OCI-LY3 (cell line): ENCODE data around the gene ARHGAP5.

Source experiments
- H2AFZ ChIP-seq: fragments of 200-600, 300-600 bp; shearing (Covaris generic); 2 replicates; pipeline ENCODE4 v1.6.0; 2014; ENCODE audit warnings: antibody characterized with exemption, low read depth, low read length
- H3K27ac ChIP-seq: fragments of 200-600, 300-600 bp; sonication (generic); 2 replicates; pipeline ENCODE4 v1.5.1; 2014; ENCODE audit warnings: mild to moderate bottlenecking, low read length, moderate library complexity, mixed read lengths
- H3K27me3 ChIP-seq: fragments of 200-600, 300-600 bp; sonication (generic); 2 replicates; pipeline ENCODE4 v1.6.1; 2014; ENCODE audit warnings: low read depth, low read length, mixed read lengths
- H3K36me3 ChIP-seq: fragments of 200-600, 300-600 bp; sonication (generic); replicated peaks from 2 replicates; pipeline ENCODE3; 2014; ENCODE audit warnings: low read depth, low read length, mixed read lengths
- H3K4me1 ChIP-seq: fragments of 300-600, 200-600 bp; sonication (generic); 2 replicates; pipeline ENCODE4 v1.6.1; 2014; ENCODE audit warnings: low read length, mixed read lengths
- H3K4me2 ChIP-seq: fragments of 200-600, 300-600 bp; sonication (generic); 2 replicates; pipeline ENCODE4 v1.6.1; 2014; ENCODE audit warnings: low read length, mixed read lengths
- H3K4me3 ChIP-seq: fragments of 300-600, 200-600 bp; sonication (generic); 2 replicates; pipeline ENCODE4 v1.5.1; 2014; ENCODE audit warnings: antibody characterized with exemption, mild to moderate bottlenecking, low read length, moderate library complexity
- H3K79me2 ChIP-seq: fragments of 300-600, 200-600 bp; shearing (Covaris generic); 2 replicates; pipeline ENCODE4 v1.6.1; 2014; ENCODE audit warnings: mild to moderate bottlenecking, low read length, mixed read lengths
- H3K9ac ChIP-seq: fragments of 300-600, 200-600 bp; shearing (Covaris generic); 2 replicates; pipeline ENCODE4 v1.6.0; 2014; ENCODE audit warnings: mild to moderate bottlenecking, low read length, moderate library complexity
- H3K9me3 ChIP-seq: fragments of 200-600, 300-600 bp; shearing (Covaris generic); 2 replicates; pipeline ENCODE4 v1.6.1; 2014; ENCODE audit warnings: low read length, mixed read lengths; ENCODE audit not compliant: insufficient read depth
- H4K20me1 ChIP-seq: fragments of 200-600, 300-600 bp; sonication (generic); 2 replicates; pipeline ENCODE4 v1.6.1; 2016; ENCODE audit warnings: low read length, mixed read lengths; ENCODE audit not compliant: insufficient read depth
- CTCF ChIP-seq: fragments of 200-600, 300-600 bp; sonication (generic); IDR thresholded peaks from 2 replicates; pipeline ENCODE4 v1.5.1; 2014; ENCODE audit warnings: antibody characterized with exemption, low read length, low read depth
- EZH2phosphoT487 ChIP-seq: fragments of 200-600 bp; shearing (Covaris generic); IDR thresholded peaks from 2 replicates; pipeline ENCODE4 v1.6.1; 2018; ENCODE audit warnings: antibody characterized with exemption, mixed run types, low read depth

Gene ARHGAP5

DNA sequence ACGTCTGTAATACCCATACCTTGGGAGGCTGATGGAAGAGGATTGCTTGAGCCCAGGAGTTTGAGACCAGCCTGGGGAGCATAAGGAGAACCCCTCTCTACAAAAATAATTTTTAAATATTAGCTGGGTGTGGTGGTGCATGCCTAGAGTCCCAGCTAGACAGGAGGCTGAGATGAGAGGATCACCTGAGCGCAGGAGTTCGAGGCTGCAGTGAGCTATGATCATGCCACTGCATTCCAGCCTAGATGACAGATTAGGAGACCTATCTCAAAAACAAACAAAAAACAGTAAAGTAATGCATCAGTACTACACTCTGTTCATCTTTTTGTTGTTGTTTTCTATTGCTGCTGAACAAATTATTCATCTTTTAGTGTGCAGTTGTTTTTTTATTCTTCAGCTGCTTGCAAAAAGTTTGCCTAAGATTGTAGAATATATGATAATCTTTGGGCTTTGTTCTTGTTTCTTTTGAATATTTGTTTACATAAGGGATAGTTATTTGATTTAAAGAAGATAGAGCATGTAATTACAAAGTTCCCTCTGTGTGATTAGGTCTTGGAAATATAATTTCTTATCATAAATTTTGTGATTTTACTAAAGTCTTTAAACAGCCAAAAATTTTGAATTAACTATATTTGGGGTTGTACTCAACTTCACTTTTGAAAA lies 8.2 kb downstream of the ARHGAP5 start:
- no peaks in the 10 kb centered on the region for H3K27me3 ChIP-seq
- H3K9ac ChIP-seq, result no peak overlapping the region
- H4K20me1 ChIP-seq, result peaks cover 21% of the 10 kb centered on the region
- no peak overlapping the region for H3K4me3 ChIP-seq
- H3K79me2 ChIP-seq, result peaks cover 18% of the 10 kb centered on the region
- H3K4me2 ChIP-seq, result no peak overlapping the region
- H3K27ac ChIP-seq, result no peak overlapping the region
- H3K9me3 ChIP-seq, result no peaks in the 10 kb centered on the region
- H3K4me1 ChIP-seq, result no peaks in the 10 kb centered on the region
- no peak overlapping the region for H2AFZ ChIP-seq
- no peaks in the 10 kb centered on the region for H3K36me3 ChIP-seq
- TF ChIP-seq CTCF, result no peak
- TF ChIP-seq EZH2phosphoT487, result no peak

- Histone ChIP-seq H3K79me2 (peaks cover 16% of the 10 kb centered on the region), H3K27ac (no peak overlapping the region), H4K20me1 (peaks cover 17% of the 10 kb centered on the region), H3K27me3 (no peaks in the 10 kb centered on the region), H3K9ac (no peak overlapping the region), H3K9me3 (no peaks in the 10 kb centered on the region), H3K4me3 (no peak overlapping the region), H3K36me3 (no peaks in the 10 kb centered on the region), H3K4me2 (no peak overlapping the region), H2AFZ (no peak overlapping the region), H3K4me1 (no peaks in the 10 kb centered on the region)
- TF ChIP-seq EZH2phosphoT487 (no peak), CTCF (no peak)
These were observed 8.8 kb downstream of the ARHGAP5 start for GRCh38 chr14:32085845-32086383.

DNA sequence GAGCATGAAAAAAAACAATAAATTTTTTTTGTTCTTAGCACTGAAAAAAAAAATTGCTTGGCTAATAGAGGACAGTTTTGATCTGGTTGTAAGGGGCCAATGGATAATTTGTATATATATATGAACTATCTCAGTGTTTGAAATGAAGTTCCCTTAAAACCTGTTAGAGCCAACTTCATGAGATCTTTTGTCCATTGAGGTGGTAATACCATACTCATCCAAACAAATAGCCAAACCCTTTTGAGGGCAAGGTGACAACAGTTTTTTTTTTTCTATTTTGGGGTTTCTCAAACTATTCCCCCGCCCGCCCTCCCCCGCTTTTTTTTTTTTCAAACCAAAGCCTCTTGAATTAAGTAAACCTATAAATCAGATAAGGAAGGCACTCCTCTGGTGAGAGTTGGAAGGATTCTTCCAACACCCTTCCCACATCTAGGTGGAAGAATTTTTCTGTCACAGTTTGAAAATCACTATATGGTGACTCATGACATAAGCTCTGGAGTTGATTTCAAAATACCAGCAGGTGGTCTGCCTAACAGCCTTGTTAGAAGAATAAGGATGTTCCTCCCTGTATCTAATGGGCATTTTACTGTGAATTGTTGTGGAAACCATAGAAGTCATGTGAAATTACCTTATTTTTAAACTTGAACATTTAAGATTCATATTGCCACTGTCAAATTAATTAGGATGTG lies 10.2 kb downstream of the ARHGAP5 start:
- Histone ChIP-seq H3K4me1 (no peaks in the 10 kb centered on the region), H2AFZ (no peak overlapping the region), H3K27ac (no peak overlapping the region), H3K4me3 (no peak overlapping the region), H3K9ac (no peak overlapping the region), H3K27me3 (no peaks in the 10 kb centered on the region), H4K20me1 (peaks cover 17% of the 10 kb centered on the region), H3K79me2 (peaks cover 12% of the 10 kb centered on the region), H3K36me3 (no peaks in the 10 kb centered on the region), H3K4me2 (no peak overlapping the region), H3K9me3 (no peaks in the 10 kb centered on the region)
- no peak for TF ChIP-seq EZH2phosphoT487
- no peak for TF ChIP-seq CTCF

- Histone ChIP-seq H3K4me3 (no peak overlapping the region), H3K4me1 (no peaks in the 10 kb centered on the region), H3K4me2 (no peak overlapping the region), H3K27ac (no peak overlapping the region), H3K9me3 (no peaks in the 10 kb centered on the region), H3K36me3 (no peaks in the 10 kb centered on the region), H2AFZ (no peak overlapping the region), H3K79me2 (peaks cover 9% of the 10 kb centered on the region), H3K9ac (no peak overlapping the region), H4K20me1 (peaks cover 15% of the 10 kb centered on the region), H3K27me3 (no peaks in the 10 kb centered on the region)
- TF ChIP-seq CTCF (no peak), EZH2phosphoT487 (no peak)
These were observed 10.8 kb downstream of the ARHGAP5 start for GRCh38 chr14:32087907-32088306.
